ENCODE measurements around the gene CCDC184.
"Not testable (repeated sequence)": the region's sequence is repeated elsewhere in the genome, so short reads cannot be mapped to it uniquely, and the experiment has no call there.

CCDC184 gene

GRCh38 chr12:48180424-48180823 lies 3.0 kb upstream of the CCDC184 start:
- DNase-seq, result no peak

DNA sequence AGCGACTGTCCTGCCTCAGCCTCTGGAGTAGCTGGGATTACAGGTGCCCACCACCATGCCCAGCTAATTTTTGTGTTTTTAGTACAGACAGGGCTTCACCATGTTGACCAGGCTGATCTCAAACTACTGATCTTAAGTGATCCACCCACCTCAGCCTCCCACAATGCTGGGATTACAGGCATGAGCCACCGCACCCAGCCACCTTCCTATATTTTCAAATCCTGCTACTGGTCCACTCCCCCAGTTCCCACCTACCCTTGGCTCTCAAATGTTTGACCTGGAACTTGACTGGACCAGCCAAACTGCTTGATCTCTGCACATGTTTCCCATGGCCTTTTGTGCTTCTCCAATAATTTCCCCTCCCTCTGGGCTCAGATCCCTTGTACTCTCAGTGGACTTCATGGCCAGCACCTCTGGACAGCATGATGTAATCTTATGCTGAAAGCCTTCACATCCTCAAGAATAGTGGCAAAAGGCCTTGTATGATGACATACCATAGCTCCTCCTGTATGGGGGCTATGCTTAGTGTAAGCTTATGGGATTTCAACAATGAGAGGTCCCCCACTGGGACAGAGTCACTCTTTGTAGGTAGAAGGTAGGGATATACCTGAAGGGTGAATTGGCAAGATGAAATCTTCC lies 2.5 kb upstream of the CCDC184 start:
- no peak for DNase-seq

GRCh38 chr12:48182631-48183030 lies 813 bp upstream of the CCDC184 start:
- DNase-seq, result no peak

DNA sequence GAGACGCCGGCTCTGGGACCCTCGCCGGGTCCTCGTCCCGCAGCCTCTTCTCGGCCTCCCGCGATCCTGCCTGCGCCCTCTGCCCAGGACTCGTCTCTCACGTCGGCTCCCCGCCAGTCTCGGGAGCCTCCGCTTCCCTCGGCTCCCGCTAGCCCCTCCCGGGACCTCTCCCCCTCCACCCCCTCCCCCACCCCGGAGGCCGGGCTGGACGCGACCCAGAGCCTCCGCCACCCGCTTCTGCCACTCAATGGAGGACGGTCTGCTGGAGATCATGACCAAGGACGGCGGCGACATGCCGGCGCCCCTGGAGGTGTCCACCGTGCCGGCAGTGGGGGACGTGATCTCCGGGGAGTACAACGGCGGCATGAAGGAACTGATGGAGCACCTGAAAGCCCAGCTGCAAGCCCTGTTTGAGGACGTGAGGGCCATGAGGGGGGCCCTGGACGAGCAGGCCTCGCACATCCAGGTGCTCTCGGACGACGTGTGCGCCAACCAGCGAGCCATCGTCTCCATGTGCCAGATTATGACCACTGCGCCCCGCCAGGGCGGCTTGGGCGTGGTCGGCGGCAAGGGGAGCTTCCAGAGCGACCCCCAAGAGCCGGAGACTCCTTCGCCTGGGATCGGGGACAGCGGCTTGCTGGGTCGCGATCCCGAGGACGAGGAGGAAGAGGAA lies 568 bp downstream of the CCDC184 start:
- DNase-seq, result no peak

DNA sequence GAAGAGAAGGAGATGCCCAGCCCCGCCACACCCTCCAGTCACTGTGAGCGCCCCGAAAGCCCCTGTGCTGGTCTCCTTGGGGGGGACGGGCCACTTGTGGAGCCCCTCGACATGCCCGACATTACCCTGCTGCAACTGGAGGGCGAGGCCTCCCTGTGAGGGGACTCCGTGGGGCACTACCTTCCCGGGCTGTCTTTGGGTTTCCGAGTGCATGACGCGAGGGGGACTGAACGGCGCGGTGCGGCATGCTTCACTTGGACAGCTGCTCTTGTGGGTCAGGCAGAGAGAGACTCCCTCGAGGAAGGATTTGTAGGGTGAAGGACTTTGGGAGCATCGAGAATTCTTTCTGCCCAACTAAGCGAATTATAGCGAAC lies 1.1 kb downstream of the CCDC184 start:
- no peak for DNase-seq

DNA sequence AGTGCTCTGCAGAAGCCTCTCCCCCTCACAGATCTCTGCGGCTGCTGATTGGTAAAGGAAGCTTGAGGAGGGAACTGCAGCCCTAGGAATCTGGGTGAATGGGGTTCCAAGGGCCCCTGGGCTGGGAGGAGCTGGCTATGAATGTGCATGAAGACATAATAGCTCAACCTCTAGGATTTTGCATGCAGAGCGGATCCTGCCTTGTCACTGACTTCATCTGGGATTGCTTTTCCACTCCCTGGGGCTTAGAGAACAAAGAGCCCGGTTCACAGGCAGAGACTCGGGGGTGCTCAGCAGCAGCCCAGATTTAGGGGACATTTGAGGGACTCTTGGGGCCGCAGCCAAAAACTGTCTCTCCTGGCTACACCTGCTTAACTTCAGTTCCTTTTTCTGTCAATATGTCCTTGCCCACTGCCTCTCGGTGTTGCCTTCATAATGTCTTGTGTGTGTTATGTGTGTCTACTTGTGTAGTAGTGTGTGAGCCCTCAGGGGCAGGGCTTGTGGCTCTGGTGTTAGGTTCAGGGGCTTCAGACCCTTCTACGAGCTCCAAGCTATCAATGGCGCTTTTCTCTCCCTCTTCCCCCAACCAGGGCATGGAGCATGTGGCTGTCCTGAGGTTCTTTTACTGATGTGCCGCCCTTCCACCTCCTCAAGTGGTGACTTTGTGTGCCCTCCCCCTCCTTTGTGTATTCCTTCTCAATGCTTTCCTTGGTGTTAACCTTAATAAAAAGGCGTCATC lies 1.9 kb downstream of the CCDC184 start:
- DNase-seq, result no peak

DNA sequence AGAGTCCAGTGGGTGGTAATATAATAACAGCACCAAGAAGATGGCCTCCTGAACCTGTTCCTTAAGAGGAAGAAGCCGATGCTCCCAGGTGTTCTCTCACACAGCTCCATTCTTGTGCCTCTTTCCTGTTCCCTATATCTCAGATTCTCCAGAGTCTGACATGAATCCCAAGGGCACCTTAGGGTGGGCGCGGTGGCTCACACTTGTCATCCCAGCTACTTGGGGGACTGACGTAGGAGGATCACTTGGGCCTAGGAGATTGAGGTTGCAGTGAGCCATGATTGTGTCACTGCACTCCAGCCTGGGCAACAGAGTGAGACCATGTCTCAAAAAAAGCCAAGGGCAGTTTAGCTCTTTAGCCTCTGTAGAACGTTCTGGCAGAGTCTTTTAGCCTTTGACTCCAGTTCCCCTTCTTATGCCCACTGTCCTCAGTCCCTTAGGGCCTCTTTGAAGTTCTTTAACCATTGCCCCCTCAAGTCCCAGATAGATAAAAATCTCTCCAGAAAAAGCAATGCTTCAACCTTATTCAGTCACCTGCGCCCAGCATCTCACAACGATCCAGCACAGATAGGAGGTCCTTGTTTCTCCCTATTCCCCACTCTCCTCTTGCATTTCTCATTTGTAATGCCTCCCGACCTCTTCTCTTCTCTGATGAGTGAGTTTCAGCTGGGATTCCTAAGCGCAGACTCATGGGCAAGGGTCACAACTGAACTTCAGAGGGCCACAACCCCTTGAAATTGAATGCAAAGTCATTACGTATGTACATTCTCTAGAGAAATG lies 4.7 kb downstream of the CCDC184 start:
- DNase-seq, result no peak

GRCh38 chr12:48189331-48190125 lies 6.1 kb downstream of the CCDC184 start:
- peak; percentile 55 for DNase-seq

DNA sequence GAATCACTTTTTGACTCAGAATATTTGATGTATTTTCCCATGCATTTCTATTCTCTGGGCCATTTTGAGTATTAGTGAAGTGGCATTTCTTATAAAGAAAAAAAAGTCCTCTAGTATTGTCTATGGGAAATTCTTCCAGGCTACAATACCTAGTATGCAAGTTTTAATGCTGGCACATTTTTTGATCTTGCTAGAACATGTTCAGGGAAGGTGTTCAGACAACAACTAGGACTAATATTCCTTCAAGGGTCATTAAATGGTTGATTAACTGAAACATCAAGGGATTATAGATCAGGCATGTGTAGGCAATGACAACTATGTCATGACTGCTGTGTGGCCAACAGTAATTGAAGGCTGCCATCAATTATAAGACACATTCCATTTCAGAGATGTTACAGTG lies 7.7 kb downstream of the CCDC184 start:
- DNase-seq, result no peak

DNA sequence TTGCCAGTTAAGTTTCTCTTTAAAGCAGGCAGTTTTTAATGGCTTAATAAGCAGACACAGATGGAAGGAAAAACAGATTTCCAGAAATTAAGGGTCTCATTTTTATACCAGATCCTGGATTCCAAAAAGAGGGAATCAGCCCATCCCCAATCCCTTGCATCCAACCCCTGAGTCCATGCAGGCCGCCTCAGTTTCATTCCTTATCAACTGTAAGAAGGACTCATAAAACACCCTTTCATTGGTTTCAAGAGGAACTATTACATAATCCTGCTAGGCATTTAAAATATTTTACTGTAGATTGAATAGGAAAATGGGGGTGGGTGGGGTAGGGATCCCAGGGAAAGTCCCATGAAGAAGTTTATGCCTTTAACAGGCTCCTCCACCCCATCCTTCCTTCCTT lies 9.4 kb downstream of the CCDC184 start:
- DNase-seq, result no peak

DNA sequence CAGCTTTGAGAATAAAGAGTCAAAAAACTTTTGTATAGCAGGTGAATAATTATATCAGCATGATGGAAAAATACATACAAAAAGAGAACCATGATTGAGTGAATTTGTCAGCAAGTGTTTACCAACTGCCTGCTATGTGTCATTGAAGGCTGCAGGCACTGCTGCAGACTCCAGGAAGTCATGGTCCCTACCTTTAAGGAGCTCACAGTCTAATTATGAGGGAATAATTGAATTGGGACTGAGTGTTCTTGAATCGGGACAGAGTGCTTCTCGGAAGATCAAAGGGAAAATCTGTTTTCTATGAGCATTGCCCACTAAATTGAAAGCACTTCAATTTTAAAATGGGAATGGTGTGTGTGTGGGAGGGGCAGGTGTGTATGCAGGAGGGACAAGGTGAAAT lies 10.2 kb downstream of the CCDC184 start:
- no peak for DNase-seq

GRCh38 chr12:48194799-48195201 lies 11.4 kb downstream of the CCDC184 start:
- DNase-seq, result no peak

DNA sequence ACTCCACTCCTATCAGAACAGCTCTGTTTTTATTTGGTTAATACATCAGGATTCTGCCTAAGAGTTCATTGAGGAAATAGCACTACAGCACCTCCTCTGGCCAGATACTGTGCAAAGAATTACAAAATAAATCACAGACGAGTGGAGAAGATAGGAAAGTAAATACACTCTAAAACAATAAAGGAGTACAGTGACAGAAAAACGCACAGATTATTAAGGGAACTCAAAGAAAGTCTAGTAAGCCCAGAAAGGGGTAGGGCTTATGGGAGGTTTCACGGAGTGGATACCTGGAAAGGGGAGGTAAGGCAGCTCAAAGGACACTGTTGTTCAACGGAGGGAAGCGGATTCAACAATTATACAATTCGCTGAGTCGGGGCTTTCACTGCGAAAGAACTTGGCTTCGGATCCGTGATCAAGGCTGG lies 14.1 kb downstream of the CCDC184 start:
- peak; percentile 34 for DNase-seq

GRCh38 chr12:48197971-48198671 lies 14.7 kb downstream of the CCDC184 start:
- peak; percentile 91 for DNase-seq

- DNase-seq, result no peak
These were observed 15.2 kb downstream of the CCDC184 start for GRCh38 chr12:48198672-48198971.

DNA sequence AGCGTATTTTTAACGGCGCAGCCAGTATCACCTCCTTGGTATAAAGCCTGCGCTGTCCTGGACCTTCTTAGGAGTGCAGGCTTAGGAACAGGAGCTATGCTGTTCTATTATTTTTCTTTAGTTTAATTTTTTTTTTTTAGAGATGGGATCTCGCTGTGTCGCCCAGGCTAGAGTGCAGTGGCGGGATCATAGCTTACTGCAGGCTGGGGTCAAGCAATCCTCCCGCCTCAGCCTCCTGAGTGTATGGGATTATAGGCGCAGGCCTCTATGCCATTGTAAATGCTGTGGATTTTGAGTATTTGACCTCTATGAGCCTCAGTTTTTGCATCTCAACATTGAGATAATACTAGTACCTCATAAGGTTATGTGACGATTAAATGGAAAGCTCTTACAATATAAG lies 15.5 kb downstream of the CCDC184 start:
- no peak for DNase-seq

DNA sequence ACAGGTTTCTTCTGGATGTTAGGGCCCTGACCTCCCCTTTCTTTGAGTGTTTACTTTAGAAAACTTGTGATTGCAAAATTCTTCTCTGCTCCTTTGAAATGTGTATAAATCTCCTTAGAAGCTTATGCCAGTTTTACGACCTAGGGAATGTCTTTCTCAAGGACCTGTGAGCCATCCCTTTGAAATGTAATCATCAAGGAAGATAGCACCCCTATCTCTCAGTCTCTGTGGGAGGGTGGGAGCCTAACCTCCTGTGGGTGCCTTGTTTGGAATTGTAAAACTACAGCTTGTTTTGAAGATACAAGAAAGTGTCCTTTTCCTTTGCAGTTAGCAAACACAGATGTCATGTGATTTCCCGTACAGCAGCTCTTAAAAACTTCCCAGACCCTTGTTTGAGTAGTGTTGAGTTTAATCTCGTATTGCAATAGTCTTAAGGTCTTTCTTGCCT lies 16.4 kb downstream of the CCDC184 start:
- no peak for DNase-seq

GRCh38 chr12:48201091-48201490 lies 17.6 kb downstream of the CCDC184 start:
- DNase-seq, result no peak

GRCh38 chr12:48201516-48201915 lies 18.1 kb downstream of the CCDC184 start:
- DNase-seq, result no peak

GRCh38 chr12:48202766-48203165 lies 19.3 kb downstream of the CCDC184 start:
- no peak for DNase-seq

DNA sequence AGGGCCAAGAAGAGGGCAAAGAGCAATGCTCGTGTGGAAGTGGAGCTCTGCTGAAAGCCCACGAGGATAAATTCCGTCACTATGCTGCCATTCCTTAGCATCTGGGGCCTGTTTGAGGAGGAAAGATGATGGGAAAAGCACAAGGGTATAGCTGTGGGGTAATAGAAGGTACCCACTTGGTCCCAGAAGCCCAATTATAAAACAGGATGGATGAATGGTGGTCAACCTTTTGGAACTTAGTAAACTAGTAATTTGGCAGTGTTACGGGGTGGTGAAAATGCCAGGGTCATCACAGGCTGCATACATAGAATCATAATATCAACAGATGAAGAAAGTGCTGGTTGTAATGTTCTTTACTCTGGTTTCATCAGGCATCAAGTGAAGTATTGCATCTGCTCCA lies 19.7 kb downstream of the CCDC184 start, which contains the start of gene OR10AD1:
Gene OR10AD1 (minus strand): TSS at position 101 of the 400 bp plus-strand sequence. CDS start 0 bp downstream, at position 101.
- DNase-seq, result no peak

- not testable (repeated sequence) for DNase-seq
These were observed 26.1 kb downstream of the CCDC184 start for GRCh38 chr12:48209495-48209894.
